Ovary (tissue), 9 donors: ENCODE measurements around the gene REEP1. TPM values are rescaled to one million over a fixed set of nuclear protein-coding genes. Genes with fewer than 3 reads are reported as not detected.

Experiments used
- DNase-seq, 5 donors: peaks; one replicate each; pipeline ENCODE4 v3.0.0-alpha.2; 2019 to 2020
- H3K27ac ChIP-seq, 2 donors: fragments of 200-600 bp; one replicate each; pipeline versions ENCODE4 v1.5.1 to v1.8.0; 2019 to 2022
- H3K27me3 ChIP-seq: fragments of 200-600 bp; one replicate; pipeline ENCODE4 v1.8.0; 2022
- H3K36me3 ChIP-seq: fragments of 200-600 bp; sonication (generic); one replicate; pipeline ENCODE4 v1.5.1; 2019
- H3K4me1 ChIP-seq: one replicate; pipeline ENCODE4 v1.8.1; 2013; ENCODE audit warnings: mild to moderate bottlenecking, moderate library complexity; ENCODE audit not compliant: insufficient read depth
- H3K4me3 ChIP-seq: fragments of 200-600 bp; sonication (generic); one replicate; pipeline ENCODE4 v1.5.1; 2017
- H3K9me3 ChIP-seq, 2 donors: fragments of 200-600 bp in 1 of 2; sonication (generic) in 1 of 2; one replicate each; pipeline versions ENCODE4 v1.5.1 to v1.8.1; 2013 to 2019; ENCODE audit warnings: mild to moderate bottlenecking in 1 of 2, moderate library complexity in 1 of 2
- EP300 ChIP-seq: sonication (generic); formaldehyde crosslinking; IDR thresholded peaks from one replicate; pipeline ENCODE4 v1.6.1; 2017; ENCODE audit warnings: antibody characterized with exemption
- POLR2A ChIP-seq: fragments of 450-650 bp; IDR thresholded peaks from one replicate; pipeline ENCODE4 v1.6.1; 2017; ENCODE audit warnings: antibody characterized with exemption, mild to moderate bottlenecking, moderate library complexity
- WGBS, 3 donors: extraction: QIAGEN DNeasy Blood & Tissue Kit in 1 of 3; methylation state at CpG; one replicate each; pipeline versions ENCODE4 v1.1.5 to v1.1.7; 2013 to 2017; 5-methylcytosine and 5-hydroxymethylcytosine counted together
- intact Hi-C, 4 donors: fragments of 100-400 bp; cut with DNase I; formaldehyde crosslinking; loops; one replicate each; pipeline versions ENCODE4 v1.11.0 to v1.15.1; 2022 to 2023
- polyA plus RNA-seq, 2 donors: library from polyadenylated mRNA; stranded (reverse); fragments of 200-250 nt in 1 of 2; fragments of 350-450 nt in 1 of 2; fragmentation: Illumina TruSeq in 1 of 2; extraction: RNeasy Lipid Tissue Mini Kit (QIAGEN cat#74804) in 1 of 2; gene quantifications; one replicate each; pipeline ENCODE4 v1.2.3, GENCODE V29; 2013 to 2014
- total RNA-seq, 7 donors: library from RNA; depleted of rRNA in 2 of 7; stranded (reverse); fragments of >200 nt in 2 of 7; fragmentation: NEBNext Ultra II Directional in 3 of 7; extraction: Animal tissue kit (Norgen Biotek cat#: 25700) in 3 of 7; gene quantifications; one replicate each; pipeline versions ENCODE4 v1.1.0 to v1.2.4, GENCODE V29; 2016 to 2023
- TF ChIP-seq, protein P1 (sequence below), 3 donors: fragments of 450-650 bp in 2 of 3; fragments of 200-600 bp in 1 of 3; IDR thresholded peaks; one replicate each; pipeline versions ENCODE4 v1.5.1 to v1.8.0; 2016 to 2022; ENCODE audit warnings: antibody characterized with exemption in 3 of 3, mild to moderate bottlenecking in 1 of 3
- donor health status: DM: no; HTN: no; CAD: no; lungs with moderate emphysema.
- donor health status: DM: no; HTN: no; CAD: no.
- donor health status: Bipolar disorder and iron deficiency.
- donor health status: DM: yes; HTN: yes; CAD: no.
- donor health status: DM: no; HTN: no; CAD: no.
- donor health status: DM: yes; HTN: yes; CAD: no.

Gene REEP1
- total and polyA plus RNA-seq, 9 donors = 0.58 to 35.7 (median 2.0) TPM

DNA sequence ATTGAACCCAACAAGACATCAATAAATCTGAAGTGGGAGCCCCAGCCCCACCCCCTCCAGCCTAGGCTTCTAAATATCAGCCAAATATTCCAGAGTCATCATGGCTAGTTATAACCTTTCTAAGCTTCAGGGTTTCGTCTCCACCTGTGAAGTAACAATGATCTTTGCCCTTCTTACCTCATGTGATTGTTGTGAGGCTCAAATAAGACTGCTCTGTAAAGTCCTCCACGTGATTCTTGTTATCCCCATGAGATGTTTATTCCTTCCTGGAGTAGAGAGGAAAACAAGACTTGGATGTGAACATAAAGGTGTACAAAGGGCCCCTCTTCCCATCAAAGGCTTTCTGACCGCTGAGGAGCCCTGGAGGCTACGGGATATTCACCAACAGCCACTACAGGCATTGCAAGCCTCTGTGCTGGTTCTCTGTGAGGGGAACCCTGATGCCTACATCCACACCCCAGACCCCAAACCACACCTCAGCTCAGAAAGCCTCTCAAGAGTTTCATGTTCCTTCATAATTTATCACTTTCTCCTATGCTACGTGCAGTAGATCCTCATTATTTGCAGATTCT, 20.1 kb upstream of the REEP1 start:
- Histone ChIP-seq H3K27me3 (no peaks in the 10 kb centered on the region), H3K36me3 (no peaks in the 10 kb centered on the region), H3K4me3 (no peak overlapping the region), H3K27ac (no peak overlapping the region), H3K4me1 (no peaks in the 10 kb centered on the region), H3K9me3 (no peaks in the 10 kb centered on the region)
- TF ChIP-seq, protein P1, sequence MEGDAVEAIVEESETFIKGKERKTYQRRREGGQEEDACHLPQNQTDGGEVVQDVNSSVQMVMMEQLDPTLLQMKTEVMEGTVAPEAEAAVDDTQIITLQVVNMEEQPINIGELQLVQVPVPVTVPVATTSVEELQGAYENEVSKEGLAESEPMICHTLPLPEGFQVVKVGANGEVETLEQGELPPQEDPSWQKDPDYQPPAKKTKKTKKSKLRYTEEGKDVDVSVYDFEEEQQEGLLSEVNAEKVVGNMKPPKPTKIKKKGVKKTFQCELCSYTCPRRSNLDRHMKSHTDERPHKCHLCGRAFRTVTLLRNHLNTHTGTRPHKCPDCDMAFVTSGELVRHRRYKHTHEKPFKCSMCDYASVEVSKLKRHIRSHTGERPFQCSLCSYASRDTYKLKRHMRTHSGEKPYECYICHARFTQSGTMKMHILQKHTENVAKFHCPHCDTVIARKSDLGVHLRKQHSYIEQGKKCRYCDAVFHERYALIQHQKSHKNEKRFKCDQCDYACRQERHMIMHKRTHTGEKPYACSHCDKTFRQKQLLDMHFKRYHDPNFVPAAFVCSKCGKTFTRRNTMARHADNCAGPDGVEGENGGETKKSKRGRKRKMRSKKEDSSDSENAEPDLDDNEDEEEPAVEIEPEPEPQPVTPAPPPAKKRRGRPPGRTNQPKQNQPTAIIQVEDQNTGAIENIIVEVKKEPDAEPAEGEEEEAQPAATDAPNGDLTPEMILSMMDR (IDR thresholded peaks at IDR 0.05) = no peak
- TF ChIP-seq EP300 = no peak
- TF ChIP-seq POLR2A = no peak
- intact Hi-C loops = no loop called here
- 71 to 76% (median 72%) methylated on average over 5 of the region's 5 CpGs for WGBS, 3 donors
- no peak for DNase-seq

DNA sequence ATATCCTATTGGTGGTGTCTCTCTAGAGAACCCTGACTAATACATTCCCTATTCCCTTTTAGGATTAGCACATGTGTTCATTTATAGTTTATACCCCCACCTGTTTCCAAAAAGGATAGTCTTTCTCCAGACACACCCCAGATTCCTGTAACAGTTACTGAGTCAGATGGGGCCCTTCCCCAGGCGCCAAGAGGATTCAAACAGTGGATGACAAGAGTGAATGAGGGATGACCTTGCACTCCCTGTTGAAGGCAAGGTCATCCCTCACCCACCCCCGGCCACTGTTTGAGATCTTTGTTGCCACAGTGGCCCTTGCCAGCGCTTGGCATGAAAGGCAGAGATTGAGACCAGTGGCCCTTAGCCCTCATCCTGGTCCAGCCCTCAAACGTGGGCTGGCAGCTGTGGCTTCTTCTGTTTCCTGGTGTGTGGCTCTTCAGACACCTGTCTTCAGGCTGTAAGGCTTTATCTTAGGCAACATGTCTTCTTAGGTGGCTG, 15.3 kb upstream of the REEP1 start:
- WGBS, 3 donors = 67 to 80% (median 73%) methylated on average over 4 of the region's 4 CpGs

DNA sequence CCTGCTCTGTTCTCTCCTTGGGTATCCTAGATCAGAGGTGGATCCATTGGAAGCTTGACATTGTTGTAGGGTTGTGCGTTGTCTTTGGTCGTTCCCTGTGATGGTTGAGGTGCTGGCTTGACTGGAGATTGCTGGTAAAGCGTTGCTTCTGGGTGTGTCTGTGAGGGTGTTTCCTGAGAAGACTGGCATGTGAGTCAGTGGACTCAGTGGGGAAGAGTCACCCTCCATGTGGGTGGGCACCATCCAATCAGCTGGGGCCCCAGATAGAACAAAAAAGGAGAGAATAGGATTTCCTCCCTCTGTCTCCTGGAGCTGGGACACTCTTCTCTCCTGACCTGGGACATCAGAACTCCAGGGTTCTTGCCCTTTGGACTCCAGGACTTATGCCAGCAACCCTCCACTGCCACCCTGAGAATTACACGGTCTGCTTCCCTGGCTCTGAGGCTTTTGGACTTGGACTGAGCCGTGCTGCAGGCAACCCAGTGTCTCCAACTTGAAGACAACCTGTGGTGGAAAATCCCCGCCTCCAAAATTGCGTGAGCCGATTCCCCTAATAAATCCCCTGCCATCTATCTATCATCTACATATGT, 14.8 kb upstream of the REEP1 start:
- Histone ChIP-seq H3K27me3 (no peaks in the 10 kb centered on the region), H3K4me3 (no peak overlapping the region), H3K9me3 (no peaks in the 10 kb centered on the region), H3K36me3 (no peaks in the 10 kb centered on the region), H3K4me1 (no peaks in the 10 kb centered on the region), H3K27ac (no peak overlapping the region)
- 80 to 84% (median 83%) methylated on average over 8 of the region's 8 CpGs for WGBS, 3 donors
- TF ChIP-seq EP300 (no peak), POLR2A (no peak)
- TF ChIP-seq, protein P1 (IDR thresholded peaks at IDR 0.05) = no peak
- intact Hi-C loops = no loop called here
- no peak for DNase-seq

More for the DNA sequence above, 15.3 kb upstream of the REEP1 start:
- no peak overlapping the region for H3K27ac ChIP-seq
- no peak overlapping the region for H3K4me3 ChIP-seq
- intact Hi-C loops = no loop called here
- TF ChIP-seq, protein P1 (IDR thresholded peaks at IDR 0.05) = no peak
- TF ChIP-seq EP300 = no peak
- no peak for TF ChIP-seq POLR2A
- no peaks in the 10 kb centered on the region for H3K4me1 ChIP-seq
- no peaks in the 10 kb centered on the region for H3K27me3 ChIP-seq
- H3K9me3 ChIP-seq = no peaks in the 10 kb centered on the region
- no peaks in the 10 kb centered on the region for H3K36me3 ChIP-seq
- DNase-seq = no peak

DNA sequence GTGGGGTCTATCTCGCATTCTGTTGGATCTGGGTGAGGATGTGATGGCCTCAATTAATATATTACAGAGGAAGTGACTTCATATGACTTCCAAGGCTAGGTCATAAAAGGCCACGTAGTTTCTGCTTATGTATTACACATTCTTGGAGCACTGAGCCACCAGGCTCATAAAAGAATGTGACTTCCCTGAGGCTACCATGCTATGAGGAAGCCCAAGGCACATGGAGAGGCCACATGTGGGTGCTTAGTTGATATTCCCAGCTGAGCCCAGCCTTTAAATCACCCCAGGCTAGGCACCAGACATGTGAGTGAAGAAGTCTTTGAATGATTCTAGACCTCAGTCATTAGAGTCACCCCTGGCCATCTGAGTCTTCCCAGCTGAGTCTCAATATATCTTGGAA, 13.3 kb upstream of the REEP1 start:
- Histone ChIP-seq H3K4me3 (no peak overlapping the region), H3K9me3 (no peaks in the 10 kb centered on the region), H3K4me1 (no peaks in the 10 kb centered on the region), H3K27ac (no peak overlapping the region), H3K27me3 (no peaks in the 10 kb centered on the region), H3K36me3 (no peaks in the 10 kb centered on the region)
- WGBS, 3 donors = 81 to 91% (median 82%) methylated on average over 2 of the region's 2 CpGs
- intact Hi-C loops = no loop called here
- TF ChIP-seq, protein P1 (IDR thresholded peaks at IDR 0.05) = no peak
- TF ChIP-seq EP300 (no peak), POLR2A (no peak)
- no peak for DNase-seq
